HG02943 (cell line): ENCODE data around the gene MXRA5.
"Not testable (repeated sequence)": the region's sequence is repeated elsewhere in the genome, so short reads cannot be mapped to it uniquely, and the experiment has no call there.

Experiments
- ATAC-seq: cut with Tn5 transposase; IDR thresholded peaks from one replicate; pipeline ENCODE4 v1.9.1; 2021; ENCODE audit warnings: mild to moderate bottlenecking, low read depth, moderate library complexity; ENCODE audit not compliant: unreplicated experiment

The MXRA5 gene

GRCh38 chrX:3346501-3347259, at the start of gene MXRA5:
TSS of gene MXRA5 (minus strand) at chrX:3346652. CDS start at chrX:3343833, 2,819 bp downstream.
- ATAC-seq: no peak

- ATAC-seq: no peak
These were observed 47.2 kb upstream of the MXRA5 start for GRCh38 chrX:3393581-3394111.

- ATAC-seq: no peak
These were observed 46.7 kb upstream of the MXRA5 start for GRCh38 chrX:3393178-3393577.

- no peak for ATAC-seq
These were observed 42.0 kb upstream of the MXRA5 start for GRCh38 chrX:3388457-3388856.

GRCh38 chrX:3384327-3384726, 37.9 kb upstream of the MXRA5 start:
- ATAC-seq: no peak

GRCh38 chrX:3380603-3381002, 34.2 kb upstream of the MXRA5 start:
- no peak for ATAC-seq

- ATAC-seq: no peak
These were observed 32.7 kb upstream of the MXRA5 start for GRCh38 chrX:3379111-3379510.

GRCh38 chrX:3378156-3378555, 31.7 kb upstream of the MXRA5 start:
- no peak for ATAC-seq

GRCh38 chrX:3377560-3377959, 31.1 kb upstream of the MXRA5 start:
- no peak for ATAC-seq

- not testable (repeated sequence) for ATAC-seq
These were observed 29.5 kb upstream of the MXRA5 start for GRCh38 chrX:3375878-3376508.

GRCh38 chrX:3374108-3374800, 27.8 kb upstream of the MXRA5 start:
- ATAC-seq: no peak

- ATAC-seq: no peak
These were observed 24.7 kb upstream of the MXRA5 start for GRCh38 chrX:3371163-3371562.

- no peak for ATAC-seq
These were observed 24.2 kb upstream of the MXRA5 start for GRCh38 chrX:3370656-3371055.

GRCh38 chrX:3362956-3363355, 16.5 kb upstream of the MXRA5 start:
- no peak for ATAC-seq

- ATAC-seq: no peak
These were observed 14.4 kb upstream of the MXRA5 start for GRCh38 chrX:3360881-3361280.

GRCh38 chrX:3352741-3353140, 6.3 kb upstream of the MXRA5 start:
- ATAC-seq: not testable (repeated sequence)

- ATAC-seq: no peak
These were observed 4.8 kb upstream of the MXRA5 start for GRCh38 chrX:3351276-3351675.

- ATAC-seq: no peak
These were observed 1.7 kb upstream of the MXRA5 start for GRCh38 chrX:3348191-3348590.

- ATAC-seq: no peak
These were observed 916 bp downstream of the MXRA5 start for GRCh38 chrX:3345281-3346191.

- not testable (repeated sequence) for ATAC-seq
These were observed 2.9 kb downstream of the MXRA5 start for GRCh38 chrX:3343569-3343968.
